A673 (cell line): ENCODE measurements around the gene NT5C1B. TPM values are rescaled to one million over a fixed set of nuclear protein-coding genes. Genes with fewer than 3 reads are reported as not detected.

Experiments
- BruUV-seq: library from RNA; stranded (reverse); fragments of 400-500 nt; replicated peaks from 2 replicates; lab custom pipeline; 2021; lab: Mats Ljungman, UMichigan
- CTCF ChIA-PET: fragments of 300-600 bp; sonication (Branson Sonifier 250); formaldehyde crosslinking; loops from one replicate; lab custom pipeline; 2022; ENCODE audit warnings: antibody characterized with exemption; lab: Charles Lee
- POLR2A ChIA-PET: fragments of 300-600 bp; sonication (Branson Sonifier 250); formaldehyde crosslinking; loops from one replicate; lab custom pipeline; 2022; ENCODE audit warnings: antibody characterized with exemption; ENCODE audit not compliant: low non-redundant PET; lab: Charles Lee
- DNase-seq: peaks from one replicate; pipeline ENCODE4 v3.0.0-alpha.2; 2015; ENCODE audit warnings: low spot score
- H3K27ac ChIP-seq: fragments of 200-600 bp; sonication (generic); 2 replicates; pipeline ENCODE4 v1.5.1; 2016; ENCODE audit warnings: mixed run types, low read depth, mild to moderate bottlenecking, mixed read lengths, antibody characterized with exemption, low read length; ENCODE audit not compliant: poor library complexity, severe bottlenecking
- H3K27me3 ChIP-seq: fragments of 200-600 bp; sonication (generic); replicated peaks from 2 replicates; pipeline ENCODE4 v1.6.1; 2017; ENCODE audit warnings: mixed run types, low read depth, mild to moderate bottlenecking, mixed read lengths, antibody characterized with exemption, low read length; ENCODE audit not compliant: insufficient read depth, poor library complexity
- H3K36me3 ChIP-seq: fragments of 200-600 bp; sonication (generic); 2 replicates; pipeline ENCODE4 v1.6.1; 2016; ENCODE audit warnings: mixed run types, mild to moderate bottlenecking, mixed read lengths, antibody characterized with exemption, low read length; ENCODE audit not compliant: insufficient read depth, poor library complexity, severe bottlenecking
- H3K4me1 ChIP-seq: fragments of 200-600 bp; sonication (generic); 2 replicates; pipeline ENCODE4 v1.6.1; 2017; ENCODE audit warnings: mixed run types, mild to moderate bottlenecking, mixed read lengths, antibody characterized with exemption, low read length; ENCODE audit not compliant: insufficient read depth, poor library complexity, severe bottlenecking
- H3K4me3 ChIP-seq: fragments of 200-600 bp; sonication (generic); 2 replicates; pipeline ENCODE4 v1.5.1; 2016; ENCODE audit warnings: low read depth, mixed run types, mild to moderate bottlenecking, mixed read lengths, low read length; ENCODE audit not compliant: poor library complexity, severe bottlenecking
- H3K9me3 ChIP-seq: fragments of 200-600 bp; sonication (generic); 2 replicates; pipeline ENCODE4 v1.6.1; 2016; ENCODE audit warnings: mixed run types, low read depth, mild to moderate bottlenecking, mixed read lengths, antibody characterized with exemption, low read length; ENCODE audit not compliant: poor library complexity, severe bottlenecking
- CTCF ChIP-seq: fragments of 300-800, 200-600 bp; sonication (generic); conservative IDR thresholded peaks from 2 replicates; pipeline ENCODE4 v1.5.1; 2017; ENCODE audit warnings: low read depth, mild to moderate bottlenecking, antibody characterized with exemption, low read length, moderate library complexity, mixed read lengths
- EZH2 ChIP-seq: fragments of 200-600 bp; sonication (generic); IDR thresholded peaks from 2 replicates; pipeline ENCODE4 v1.6.1; 2017; ENCODE audit warnings: borderline replicate concordance, low read depth, mild to moderate bottlenecking, mixed read lengths, antibody characterized with exemption, low read length; ENCODE audit not compliant: poor library complexity, severe bottlenecking
- intact Hi-C: fragments of 100-400 bp; cut with micrococcal nuclease; formaldehyde crosslinking; loops from one replicate; pipeline ENCODE4 v1.10.0; 2022; ENCODE audit not compliant: unreplicated experiment
- total RNA-seq: library from RNA; stranded (reverse); gene quantifications from 2 replicates; pipeline ENCODE4 v1.2.3, GENCODE V29; 2021

NT5C1B gene
- total RNA-seq, 1 experiment from 2014 or later: not detected

- no peak overlapping the region for H3K4me3 ChIP-seq
- no peak for DNase-seq
- H3K36me3 ChIP-seq: no peaks in the 10 kb centered on the region
- CTCF ChIA-PET: no interaction called here
- intact Hi-C loops: no loop called here
- BruUV-seq: no TSS peak
- H3K4me1 ChIP-seq: peaks cover 9% of the 10 kb centered on the region
- POLR2A ChIA-PET: interaction anchor here (0.6 kb wide), 1 partner anchor 96 kb away, joined by 3 read pairs; no protein-coding TSS in a partner anchor
- TF ChIP-seq CTCF (no peak), EZH2 (no peak)
- no peak overlapping the region for H3K27ac ChIP-seq
- no peaks in the 10 kb centered on the region for H3K27me3 ChIP-seq
- H3K9me3 ChIP-seq: no peaks in the 10 kb centered on the region
Measured at GRCh38 chr2:18604531-18604885, 15.1 kb upstream of the NT5C1B start.

GRCh38 chr2:18603854-18604530 lies 14.6 kb upstream of the NT5C1B start:
- H3K27ac ChIP-seq: no peak overlapping the region
- no peak overlapping the region for H3K4me3 ChIP-seq
- no peak for TF ChIP-seq EZH2
- TF ChIP-seq CTCF: no peak
- H3K4me1 ChIP-seq: peaks cover 14% of the 10 kb centered on the region
- no peaks in the 10 kb centered on the region for H3K36me3 ChIP-seq
- intact Hi-C loops: no loop called here
- H3K9me3 ChIP-seq: no peaks in the 10 kb centered on the region
- POLR2A ChIA-PET: no interaction called here
- DNase-seq: no peak
- no TSS peak for BruUV-seq
- CTCF ChIA-PET: no interaction called here
- H3K27me3 ChIP-seq: no peaks in the 10 kb centered on the region

DNA sequence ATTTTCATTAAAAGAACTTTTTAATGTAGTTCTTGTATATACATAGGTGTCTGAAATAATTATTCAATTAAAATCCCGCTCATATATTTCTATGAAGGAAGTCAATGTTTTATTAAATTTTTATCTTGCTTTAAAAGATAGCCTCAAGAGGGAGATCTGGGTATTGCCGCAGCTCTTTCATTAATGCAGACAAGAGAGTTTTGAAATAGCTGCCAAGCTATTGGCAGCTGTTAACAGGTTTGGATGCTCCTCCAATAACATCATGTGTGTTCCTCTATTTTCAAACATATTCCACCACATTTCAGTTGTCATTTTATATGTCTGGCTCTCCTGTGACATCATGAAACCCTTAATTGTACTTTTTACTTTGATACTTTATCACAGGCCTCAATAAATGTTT lies 12.9 kb upstream of the NT5C1B start:
- ChIA-PET CTCF (no interaction called here), POLR2A (no interaction called here)

More for the DNA sequence above, 12.9 kb upstream of the NT5C1B start:
- Histone ChIP-seq H3K9me3 (no peaks in the 10 kb centered on the region), H3K4me3 (no peak overlapping the region), H3K27me3 (no peaks in the 10 kb centered on the region), H3K36me3 (no peaks in the 10 kb centered on the region), H3K27ac (no peak overlapping the region), H3K4me1 (peaks cover 22% of the 10 kb centered on the region)
- DNase-seq: no peak
- no peak for TF ChIP-seq EZH2
- TF ChIP-seq CTCF: no peak; the same call in 1 of the 2 replicates
- intact Hi-C loops: no loop called here
- no TSS peak for BruUV-seq
